GM18511 (cell line): ENCODE data around the gene SLC7A1.

Experiments
- ATAC-seq: cut with Tn5 transposase; IDR thresholded peaks from one replicate; pipeline ENCODE4 v1.9.1; 2021; ENCODE audit warnings: mild to moderate bottlenecking, moderate library complexity; ENCODE audit not compliant: unreplicated experiment

Gene SLC7A1

GRCh38 chr13:29532821-29533220, 62.7 kb downstream of the SLC7A1 start:
- no peak for ATAC-seq

GRCh38 chr13:29532116-29532515, 63.4 kb downstream of the SLC7A1 start:
- ATAC-seq = no peak

- no peak for ATAC-seq
These were observed 64.6 kb downstream of the SLC7A1 start for GRCh38 chr13:29530901-29531300.

DNA sequence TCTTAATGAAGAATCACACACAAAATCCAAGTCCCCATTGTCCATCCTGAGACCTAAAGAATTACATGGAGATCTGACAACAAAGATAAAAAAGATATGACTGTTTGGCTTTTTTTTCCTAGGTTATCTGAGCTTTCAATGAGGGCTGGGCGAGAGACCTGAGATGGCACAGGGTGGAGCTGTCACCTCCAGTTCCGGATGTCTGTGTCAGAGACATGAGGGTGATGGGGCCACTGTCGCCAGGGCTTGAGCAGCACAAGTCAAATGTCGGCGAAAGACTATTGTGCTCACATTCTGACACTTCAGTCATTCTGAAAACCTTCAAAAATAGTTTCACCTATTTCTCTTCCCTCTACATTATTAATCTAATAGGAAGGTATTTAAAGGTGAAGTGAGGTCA, 65.7 kb downstream of the SLC7A1 start:
- no peak for ATAC-seq

DNA sequence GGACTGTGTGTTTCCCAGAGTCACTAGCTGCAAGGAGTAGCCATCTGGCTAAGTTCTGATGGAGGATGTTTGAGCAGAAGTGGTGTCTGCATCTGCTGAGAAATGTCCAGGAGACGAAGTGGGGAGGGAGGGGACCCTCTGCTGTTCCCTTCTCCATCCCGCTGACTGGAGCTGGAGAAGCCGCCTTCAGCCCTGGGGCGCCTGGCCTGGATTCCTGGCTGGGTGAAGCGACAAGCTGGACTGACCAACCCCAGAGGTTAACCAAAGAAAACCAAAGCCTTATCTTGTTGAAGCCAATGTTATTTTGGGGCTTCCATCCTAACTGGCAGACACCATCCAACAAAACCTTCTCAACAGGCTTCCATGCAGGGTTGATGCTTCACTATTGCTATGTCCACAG, 67.6 kb downstream of the SLC7A1 start:
- no peak for ATAC-seq

DNA sequence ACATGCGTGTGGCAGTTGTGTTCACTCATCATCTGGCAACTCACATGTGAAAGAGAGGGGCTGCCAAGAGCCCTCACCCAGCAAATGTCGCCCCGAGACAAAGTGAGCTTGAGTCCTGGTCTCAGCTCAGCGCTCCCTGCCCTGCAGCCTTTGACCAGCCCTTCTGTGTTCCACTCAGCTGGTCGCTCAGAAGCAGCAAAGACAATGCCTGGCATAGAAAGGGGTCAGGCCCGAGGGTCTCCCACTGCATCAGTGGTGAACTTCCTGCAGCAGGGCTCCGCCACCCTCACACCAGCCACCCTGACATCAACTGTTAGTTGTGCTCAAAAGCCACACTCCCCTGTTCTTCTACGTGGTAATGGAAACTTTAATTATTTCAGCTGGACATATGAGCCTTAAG, 68.0 kb downstream of the SLC7A1 start:
- no peak for ATAC-seq

DNA sequence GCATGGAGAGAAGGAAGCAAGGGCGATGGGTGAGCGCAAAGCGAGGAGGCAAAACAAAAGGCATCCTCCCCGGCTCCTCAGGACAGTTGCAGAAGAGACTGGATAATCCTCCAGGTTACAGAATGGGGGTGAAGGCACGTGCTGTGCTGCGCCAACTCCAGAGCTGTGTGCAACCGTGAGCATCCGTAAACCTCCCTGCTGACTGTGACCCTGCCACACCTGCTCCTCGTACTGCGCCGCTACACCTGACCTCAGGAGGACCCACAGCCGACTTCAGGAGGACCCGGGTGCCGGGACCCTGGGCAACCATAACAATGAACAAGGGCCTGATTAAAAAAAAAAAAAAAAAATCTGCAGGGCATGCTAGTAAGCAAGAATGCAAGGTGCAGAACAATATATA, 68.7 kb downstream of the SLC7A1 start:
- no peak for ATAC-seq

DNA sequence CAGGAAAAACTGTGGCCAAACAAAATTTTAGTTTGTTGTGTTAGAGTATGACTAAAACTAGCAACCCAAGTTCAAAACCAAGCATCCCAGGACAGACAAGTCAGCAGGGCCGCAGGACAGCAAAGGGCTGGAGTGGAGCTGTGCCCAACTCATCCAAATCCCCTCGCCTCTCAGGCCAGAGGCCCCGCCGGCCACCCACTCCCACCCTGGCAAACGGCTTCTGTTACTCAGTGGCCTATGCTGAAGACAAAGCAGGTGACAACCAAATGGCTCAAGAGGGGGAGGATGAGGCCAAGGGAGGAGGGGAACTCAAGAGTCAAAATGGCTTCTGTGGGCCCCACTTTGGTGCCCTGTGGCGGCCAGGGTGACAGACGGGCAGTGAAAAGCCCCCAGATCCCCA, 69.7 kb downstream of the SLC7A1 start:
- no peak for ATAC-seq

DNA sequence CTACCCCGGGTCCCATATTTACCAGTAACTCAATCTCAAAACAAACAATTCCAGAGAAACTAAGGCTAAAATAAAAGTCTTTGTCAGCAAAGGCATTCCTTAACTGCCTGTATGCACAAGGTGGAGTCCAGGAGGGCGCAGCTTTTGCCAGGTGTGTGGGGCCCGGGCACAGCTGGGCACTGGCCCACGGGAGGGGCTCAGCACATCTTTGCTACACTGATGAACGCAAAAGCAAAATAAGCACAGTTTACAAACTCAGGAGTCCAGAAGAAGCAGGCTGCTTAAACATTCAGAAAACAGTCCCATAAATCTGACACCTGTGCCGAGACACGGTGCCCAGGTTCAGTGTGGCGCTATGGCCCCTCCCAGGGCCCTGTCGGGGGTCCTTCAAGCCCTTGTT, 70.8 kb downstream of the SLC7A1 start:
- no peak for ATAC-seq

GRCh38 chr13:29524176-29524575, 71.3 kb downstream of the SLC7A1 start:
- no peak for ATAC-seq

DNA sequence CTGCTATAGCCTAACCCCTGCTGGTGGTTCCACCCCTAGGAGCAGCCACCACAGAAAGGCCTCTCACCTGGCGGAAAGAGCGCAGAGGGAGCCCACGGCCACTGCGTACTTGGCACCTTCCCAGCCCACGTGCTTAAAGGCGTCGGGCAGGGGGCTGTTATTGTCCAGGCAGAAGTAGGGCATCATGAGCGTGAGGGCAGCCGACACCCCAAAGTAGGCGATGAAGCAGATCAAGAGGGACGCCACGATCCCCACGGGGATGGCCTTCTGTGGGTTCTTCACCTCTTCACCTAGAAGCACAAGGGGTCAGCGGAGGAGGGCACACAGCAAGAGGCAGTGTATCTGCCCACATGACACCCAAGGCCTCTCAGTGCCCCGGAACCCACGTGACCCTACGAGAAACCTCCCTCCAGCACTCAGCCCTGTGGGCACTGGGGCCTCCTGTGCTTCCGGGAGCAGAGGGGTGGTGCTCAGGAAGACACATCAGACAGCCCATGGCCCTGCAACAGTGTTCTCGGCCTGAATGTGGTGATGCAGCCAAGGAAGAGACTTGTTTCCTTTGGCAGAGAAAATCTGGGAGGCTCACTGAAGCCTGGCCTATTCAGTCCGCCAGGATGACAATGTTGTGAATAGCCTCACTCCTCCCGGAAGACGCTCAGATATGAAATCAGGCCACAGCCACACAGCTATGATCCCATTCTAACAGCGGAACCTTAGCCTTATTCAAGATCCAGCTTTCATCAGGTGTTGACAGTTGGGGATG, 72.1 kb downstream of the SLC7A1 start:
- no peak for ATAC-seq

- no peak for ATAC-seq
These were observed 73.3 kb downstream of the SLC7A1 start for GRCh38 chr13:29522044-29522685.

- no peak for ATAC-seq
These were observed 74.2 kb downstream of the SLC7A1 start for GRCh38 chr13:29521336-29521735.

GRCh38 chr13:29520671-29521070, 74.8 kb downstream of the SLC7A1 start:
- ATAC-seq = no peak

DNA sequence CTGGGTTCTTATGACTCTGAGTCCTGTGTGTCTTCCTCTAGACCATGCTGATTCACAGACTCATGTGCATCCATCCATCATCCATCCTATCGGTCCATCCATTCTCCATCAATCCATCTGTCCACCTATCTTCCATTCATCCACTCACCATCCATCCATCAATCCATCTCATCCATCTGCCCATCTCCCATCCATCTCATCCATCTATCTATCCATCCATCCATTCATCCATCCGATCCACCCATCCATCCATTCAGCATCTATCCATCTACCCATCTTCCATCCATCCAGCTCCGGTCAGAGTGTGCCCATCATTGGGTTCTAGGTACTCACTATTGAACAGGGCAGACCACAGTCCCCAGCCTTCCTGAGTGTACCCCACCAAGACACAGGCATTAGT, 75.6 kb downstream of the SLC7A1 start:
- ATAC-seq = no peak

GRCh38 chr13:29516880-29517279, 78.6 kb downstream of the SLC7A1 start:
- ATAC-seq = no peak

DNA sequence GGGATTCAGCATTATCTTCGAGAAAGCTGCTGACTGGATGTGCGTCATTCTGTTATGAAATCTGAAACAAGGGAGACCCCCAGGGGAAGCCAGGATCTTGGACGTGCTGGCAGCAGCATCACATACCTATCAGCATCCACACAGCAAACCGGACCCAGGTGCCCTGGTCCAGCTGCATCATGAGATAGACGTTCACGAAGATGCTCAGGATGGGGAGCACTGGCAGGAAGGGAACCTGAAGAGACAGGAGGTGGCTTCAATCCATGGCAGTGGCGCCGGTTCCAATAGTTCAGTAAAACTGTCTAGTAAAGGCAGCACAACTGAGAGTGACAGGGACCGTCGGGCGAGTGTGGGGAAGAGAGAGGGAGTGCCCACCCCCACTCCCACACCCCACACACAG, 79.5 kb downstream of the SLC7A1 start:
- no peak for ATAC-seq

GRCh38 chr13:29515372-29515771, 80.1 kb downstream of the SLC7A1 start:
- ATAC-seq = no peak

DNA sequence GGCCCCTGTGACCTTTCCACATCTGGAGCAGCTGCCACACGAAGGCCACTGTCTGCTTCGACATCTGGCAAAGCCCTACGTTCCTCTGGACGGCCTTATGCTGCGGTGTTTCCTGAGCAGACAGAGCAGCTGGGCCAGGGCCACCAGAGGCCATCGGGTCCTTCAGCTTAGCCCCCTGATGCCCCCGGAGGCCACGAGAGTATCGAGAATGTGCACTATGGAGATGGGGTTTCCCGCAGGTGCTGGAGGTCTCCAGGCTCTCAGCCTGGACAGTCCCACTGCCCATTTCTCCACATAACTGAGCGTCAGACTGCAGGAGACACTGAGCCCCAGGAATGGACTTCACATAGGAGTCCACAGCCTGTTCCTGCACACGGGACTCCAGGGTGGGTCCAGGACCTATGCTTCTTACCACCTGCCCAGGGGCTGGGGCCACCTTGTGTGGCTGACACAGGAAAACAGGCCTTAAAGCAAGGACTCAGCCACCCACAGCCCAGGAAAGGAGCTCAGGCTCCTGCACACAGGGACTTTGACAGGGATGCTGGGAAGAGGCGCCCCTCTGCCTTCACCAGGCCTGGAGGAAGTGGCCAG, 80.7 kb downstream of the SLC7A1 start:
- ATAC-seq = no peak

DNA sequence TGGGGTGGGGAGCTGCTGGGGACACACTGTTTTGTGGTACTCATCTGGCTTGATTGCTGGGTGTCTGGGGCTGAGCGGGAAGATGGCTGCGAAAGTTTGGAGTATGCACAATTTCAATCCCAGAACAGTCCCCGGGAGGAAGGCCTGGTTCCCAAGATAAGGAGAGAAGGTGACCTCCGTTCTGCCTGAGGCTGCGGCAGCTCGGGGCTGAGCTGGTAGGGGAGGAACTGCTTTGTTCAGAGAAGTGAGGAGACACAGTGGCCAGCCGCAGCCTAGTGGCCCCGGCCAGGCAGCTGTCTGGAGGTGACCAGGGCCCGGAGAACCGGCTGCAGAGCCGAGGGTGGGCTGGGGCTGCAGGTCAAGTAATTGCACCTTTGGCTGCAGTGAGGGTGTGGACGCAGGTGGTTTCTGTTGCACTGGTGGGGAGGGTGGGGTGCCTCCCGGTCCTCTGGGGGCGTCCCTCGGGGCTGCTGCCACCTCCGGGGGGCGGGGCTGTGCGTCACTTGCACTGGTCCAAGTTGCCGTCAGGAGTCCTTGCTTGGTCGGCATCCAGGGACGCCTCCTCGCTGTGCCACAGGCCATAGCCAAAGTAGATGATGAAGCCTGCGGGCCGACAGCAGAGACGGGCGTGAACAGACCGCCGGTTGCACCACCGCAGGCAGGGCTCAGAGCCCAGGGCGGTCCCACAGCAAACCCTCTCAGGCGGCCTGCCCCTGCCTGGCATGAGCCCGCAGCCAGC, 81.3 kb downstream of the SLC7A1 start:
- ATAC-seq = no peak
